ENCODE measurements around the gene NAT9.

NAT9 gene

GRCh38 chr17:74742978-74743545 lies 33.1 kb downstream of the NAT9 start:
- no peak for DNase-seq

GRCh38 chr17:74742153-74742515 lies 34.0 kb downstream of the NAT9 start:
- no peak for DNase-seq

- DNase-seq: no peak
Measured at GRCh38 chr17:74740641-74741387, 35.3 kb downstream of the NAT9 start.

GRCh38 chr17:74740173-74740572 lies 36.0 kb downstream of the NAT9 start:
- no peak for DNase-seq

DNA sequence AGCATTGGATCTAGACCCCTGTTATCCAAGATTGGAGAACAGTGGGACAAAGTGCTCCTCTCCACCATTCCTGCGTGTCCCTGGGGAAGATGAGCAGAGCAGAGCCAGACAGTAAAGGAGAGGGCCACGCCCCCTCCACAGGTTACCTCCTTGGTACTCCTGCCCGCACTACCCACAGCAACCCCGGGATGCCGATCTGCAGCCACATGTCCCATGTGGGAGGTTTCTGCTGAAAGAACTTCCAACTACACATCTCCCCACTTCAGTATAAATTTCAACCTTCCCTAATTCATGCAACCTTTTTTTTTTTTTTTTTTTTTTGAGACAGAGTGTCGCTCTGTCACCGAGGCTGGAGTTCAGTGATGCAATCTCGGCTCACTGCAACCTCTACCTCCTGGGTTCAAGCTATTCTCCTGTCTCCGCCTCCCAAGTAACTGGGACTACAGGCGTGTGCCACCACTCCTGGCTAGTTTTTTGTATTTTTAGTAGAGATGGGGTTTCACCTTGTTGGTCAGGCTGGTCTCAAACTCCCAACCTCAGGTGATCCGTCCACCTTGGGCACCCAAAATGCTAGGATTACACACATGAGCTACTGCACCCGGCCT lies 36.8 kb downstream of the NAT9 start:
- DNase-seq: no peak

DNA sequence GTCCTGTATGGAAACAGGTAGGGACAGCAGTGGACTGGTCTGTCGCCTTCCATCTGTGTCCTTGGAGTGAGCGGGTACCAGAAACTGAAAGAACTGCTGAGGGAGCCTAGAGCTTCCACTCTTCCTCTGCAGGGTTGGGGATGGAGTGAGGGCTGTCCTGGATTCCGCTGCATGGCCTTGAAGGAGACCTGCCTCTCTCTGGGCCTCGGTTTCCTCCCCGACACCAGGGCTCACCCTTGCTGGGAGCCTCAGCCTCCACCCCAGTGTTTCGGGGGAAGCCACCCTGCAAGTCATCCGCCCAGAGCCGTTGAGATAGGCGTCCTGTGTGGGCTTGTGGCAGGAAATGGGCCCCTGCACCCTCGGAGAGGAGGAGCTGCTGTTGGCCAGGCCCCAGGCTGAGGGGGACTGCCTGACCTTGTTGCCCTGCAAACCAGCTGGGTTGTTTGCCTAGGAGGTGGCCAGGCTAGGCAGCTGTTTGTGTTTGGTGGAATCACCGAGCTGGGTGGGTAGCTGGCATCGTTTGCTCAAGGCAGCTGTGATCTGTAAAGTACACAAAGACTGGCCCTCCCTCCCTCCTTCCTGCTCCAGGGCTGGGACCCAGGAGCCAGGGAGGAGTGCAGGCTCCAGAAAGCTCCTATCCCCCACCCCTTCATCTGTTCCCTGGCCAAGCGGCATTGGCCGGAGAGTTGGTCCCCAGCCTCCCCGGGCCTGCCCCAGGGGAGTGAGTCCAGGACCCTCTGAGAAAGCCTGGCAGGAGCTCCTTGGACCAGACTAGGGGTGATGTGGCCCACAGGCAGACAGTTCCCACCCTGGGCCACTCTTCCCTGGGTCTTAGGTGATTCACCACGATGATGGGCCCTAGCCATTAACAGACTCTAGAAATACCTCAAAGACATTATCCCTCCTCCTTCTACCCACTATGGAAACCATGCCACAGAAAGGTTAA lies 37.8 kb downstream of the NAT9 start:
- DNase-seq: peak; percentile 7

DNA sequence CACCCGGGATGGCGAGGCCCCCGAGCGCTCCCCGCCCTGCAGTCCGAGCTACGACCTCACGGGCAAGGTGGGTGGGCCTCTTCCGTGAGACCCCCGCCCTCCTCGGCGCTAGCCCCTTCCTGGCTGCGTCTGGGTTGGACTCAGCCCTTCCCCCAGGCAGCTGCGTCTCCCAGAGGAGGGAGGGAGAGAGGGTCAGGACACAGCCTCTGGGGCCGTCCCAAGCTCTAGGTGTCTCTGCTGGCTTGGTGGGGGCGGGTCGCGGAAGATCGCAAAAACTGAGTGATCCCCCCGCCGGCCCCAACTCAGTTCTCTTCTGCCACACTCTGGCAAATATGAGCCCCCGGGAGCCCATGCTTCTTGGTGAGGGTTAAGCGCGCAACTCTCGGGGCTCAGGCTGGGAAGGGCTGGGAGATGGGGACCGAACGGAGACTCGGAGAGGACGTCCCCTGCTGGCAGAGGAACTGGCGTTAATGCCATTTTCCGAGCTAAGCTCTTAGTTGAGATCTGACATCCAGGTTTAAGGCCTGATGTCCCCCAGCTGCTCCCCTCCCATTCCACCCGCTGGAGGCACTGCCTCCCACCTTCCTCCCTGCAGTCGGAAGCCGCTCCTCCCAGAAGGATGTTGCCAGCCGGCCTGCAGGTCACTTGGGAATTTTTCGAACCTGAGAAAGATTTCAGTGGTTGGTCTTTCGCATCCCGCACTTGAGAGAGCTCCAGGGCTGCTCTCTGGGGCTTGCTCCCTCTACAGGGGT lies 38.7 kb downstream of the NAT9 start:
- DNase-seq: peak; percentile 78

- peak; percentile 69 for DNase-seq
Measured at GRCh38 chr17:74736513-74737298, 39.4 kb downstream of the NAT9 start, which contains the start of gene RAB37. Gene RAB37, plus strand, starts transcription at chr17:74737256. Its CDS starts 17 bp downstream, at chr17:74737273.

GRCh38 chr17:74734256-74734655 lies 41.9 kb downstream of the NAT9 start:
- DNase-seq: no peak

DNA sequence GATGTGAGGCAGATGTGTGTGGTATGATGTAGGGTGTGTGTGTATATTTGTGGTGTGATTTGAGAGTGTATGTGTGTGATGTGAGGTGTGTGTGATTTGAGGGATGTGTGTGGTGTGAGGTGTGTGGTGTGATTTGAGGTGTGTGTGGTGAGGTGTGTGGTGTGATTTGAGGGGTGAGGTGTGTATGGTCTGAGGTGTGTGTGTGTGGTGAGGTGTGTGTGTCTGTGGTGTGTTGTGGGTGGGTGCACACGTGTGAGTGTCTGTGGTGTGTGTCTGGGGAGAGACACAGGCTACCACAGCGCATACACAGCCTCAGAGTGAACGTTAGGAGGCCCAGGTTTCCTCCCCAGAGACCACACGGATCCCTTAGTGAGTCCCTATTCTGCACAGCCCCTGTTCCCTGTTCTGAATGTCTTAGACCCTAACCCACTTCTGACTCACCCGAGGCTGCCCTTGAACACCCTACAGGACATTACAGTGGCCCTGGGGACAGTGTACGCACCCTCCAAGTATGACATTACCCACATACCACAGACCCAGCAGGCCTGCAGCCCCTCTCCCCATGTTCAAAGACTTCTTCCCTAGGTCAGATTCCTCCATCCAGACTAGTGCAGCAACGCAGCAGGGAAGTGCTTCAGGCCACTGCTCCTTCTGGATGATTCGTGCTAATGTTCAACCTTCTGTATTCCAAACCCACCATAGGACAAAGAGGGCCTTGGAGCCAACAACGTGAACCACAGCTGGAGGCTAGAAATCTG lies 42.6 kb downstream of the NAT9 start:
- no peak for DNase-seq

DNA sequence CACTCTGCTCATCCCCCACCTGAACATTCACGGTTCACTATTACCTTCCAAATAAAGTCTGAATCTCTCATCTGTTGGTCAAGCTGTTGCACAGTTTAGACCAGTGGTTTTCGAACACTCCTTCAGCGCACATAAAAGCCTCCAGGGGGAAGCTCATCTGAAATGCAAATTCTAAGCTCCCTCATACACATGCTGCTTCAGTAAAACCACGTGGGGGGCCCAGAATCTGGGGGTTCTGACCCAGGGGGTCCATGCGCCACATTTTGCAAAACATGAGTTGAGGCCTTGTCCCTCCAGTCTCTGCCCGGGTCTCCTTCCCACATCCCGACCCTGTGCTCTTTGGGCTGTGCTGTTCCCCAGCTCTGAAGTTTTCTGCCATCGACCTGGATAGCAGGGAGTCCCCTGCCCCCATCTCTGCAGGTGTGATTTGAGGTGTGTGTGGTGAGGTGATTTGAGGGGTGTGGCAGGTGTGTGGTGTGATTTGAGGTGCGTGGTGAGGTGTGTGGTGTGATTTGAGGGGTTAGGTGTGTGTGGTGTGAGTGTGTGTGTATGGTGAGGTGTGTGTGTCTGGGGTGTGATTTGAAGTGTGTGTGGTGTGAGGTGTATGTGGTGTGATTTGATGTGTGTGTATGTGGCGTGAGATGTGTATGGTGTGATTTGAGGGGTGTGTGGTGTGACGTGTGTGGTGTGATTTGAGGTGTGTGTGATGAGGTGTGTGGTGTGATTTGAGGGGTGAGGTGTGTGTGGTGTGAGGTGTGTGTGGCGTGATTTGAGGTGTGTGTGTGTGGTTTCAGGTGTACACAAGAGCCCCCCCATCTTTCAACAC lies 43.9 kb downstream of the NAT9 start:
- no peak for DNase-seq

DNA sequence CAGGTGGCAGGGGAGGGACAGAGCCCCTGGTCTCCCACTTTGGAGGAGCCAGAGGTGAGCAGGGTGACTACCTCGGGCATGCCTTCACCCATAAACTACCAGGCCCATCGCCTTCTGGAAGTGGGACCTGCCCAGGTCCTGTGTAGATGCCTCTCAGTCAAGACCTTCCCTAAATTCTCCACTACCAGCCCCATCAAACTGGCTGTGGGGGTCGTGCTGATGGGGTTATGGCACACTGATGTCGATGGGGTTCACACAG lies 44.9 kb downstream of the NAT9 start:
- no peak for DNase-seq

GRCh38 chr17:74730491-74731346 lies 45.4 kb downstream of the NAT9 start:
- no peak for DNase-seq

- DNase-seq: no peak
Measured at GRCh38 chr17:74729866-74730265, 46.3 kb downstream of the NAT9 start.

- DNase-seq: no peak
Measured at GRCh38 chr17:74729368-74729767, 46.8 kb downstream of the NAT9 start.

- DNase-seq: no peak
Measured at GRCh38 chr17:74728702-74729075, 47.5 kb downstream of the NAT9 start.

DNA sequence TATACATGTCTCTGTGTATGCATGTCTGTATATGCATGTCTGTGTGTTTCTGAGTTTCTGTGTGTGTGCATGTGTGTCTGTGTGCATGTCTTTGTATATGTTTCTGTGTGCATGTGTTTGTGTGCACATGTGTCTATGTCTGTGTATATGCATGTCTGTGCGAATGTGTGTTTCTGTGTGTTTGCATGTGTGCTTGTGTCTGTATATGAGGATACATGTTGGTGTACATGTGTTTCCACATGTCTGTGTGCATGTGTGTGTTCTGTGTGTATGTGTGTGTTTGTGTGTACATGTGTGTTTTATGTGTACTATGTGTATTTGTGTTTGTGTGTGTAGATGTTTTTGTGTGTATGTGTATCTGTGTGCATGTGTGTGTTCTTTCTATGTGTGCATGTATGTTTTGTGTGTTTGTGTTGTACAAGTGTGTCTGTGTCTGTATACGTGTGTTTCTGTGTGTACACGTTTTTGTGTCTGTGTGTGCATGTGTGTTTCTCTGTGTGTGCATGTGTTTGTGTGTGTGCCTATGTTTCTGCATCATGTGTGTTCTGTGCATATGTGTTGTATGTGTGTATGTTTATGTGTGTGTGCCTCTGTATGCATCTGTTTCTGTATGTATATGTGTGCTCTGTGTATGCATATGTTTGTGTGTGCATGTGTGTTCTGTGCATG lies 48.0 kb downstream of the NAT9 start:
- DNase-seq: no peak

DNA sequence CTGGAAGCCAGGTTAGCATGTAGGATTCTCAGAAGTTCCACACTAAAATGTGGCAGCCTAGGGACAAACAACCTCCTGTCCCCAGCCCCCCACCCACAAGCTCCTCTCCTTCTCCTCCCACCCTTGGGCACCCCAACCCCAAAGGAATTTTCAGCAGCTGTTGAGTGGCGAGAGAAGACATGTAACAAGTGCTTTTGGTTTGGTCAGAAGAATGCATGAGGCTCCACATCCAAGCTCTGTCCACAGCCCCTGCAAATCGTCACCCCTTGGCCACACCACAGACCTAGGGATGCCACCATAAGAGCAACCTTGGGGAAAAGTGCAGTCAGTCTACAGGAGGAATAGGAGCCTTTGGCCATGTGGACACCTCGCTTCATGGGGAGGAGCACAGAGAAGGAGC lies 51.0 kb downstream of the NAT9 start:
- DNase-seq: no peak

GRCh38 chr17:74723891-74724290 lies 52.3 kb downstream of the NAT9 start:
- no peak for DNase-seq

All from NCI-H1694 treated with DMSO at 0.1 percent for 48 hours (cell line).